HG03280 (cell line): ENCODE measurements around the gene BANP.
"Not testable (repeated sequence)": the region's sequence is repeated elsewhere in the genome, so short reads cannot be mapped to it uniquely, and the experiment has no call there.

Experiments used
- ATAC-seq: cut with Tn5 transposase; IDR thresholded peaks from one replicate; pipeline ENCODE4 v1.9.1; 2021; ENCODE audit warnings: mild to moderate bottlenecking, moderate library complexity; ENCODE audit not compliant: unreplicated experiment

BANP gene

GRCh38 chr16:87990254-87990653 lies 39.0 kb downstream of the BANP start:
- not testable (repeated sequence) for ATAC-seq

- not testable (repeated sequence) for ATAC-seq
These were observed 40.9 kb downstream of the BANP start for GRCh38 chr16:87992142-87992541.

- ATAC-seq = no peak
These were observed 42.7 kb downstream of the BANP start for GRCh38 chr16:87993901-87994300.

- no peak for ATAC-seq
These were observed 44.4 kb downstream of the BANP start for GRCh38 chr16:87995644-87996043.

GRCh38 chr16:87996962-87997880 lies 46.0 kb downstream of the BANP start:
- no peak for ATAC-seq

- ATAC-seq = not testable (repeated sequence)
These were observed 47.1 kb downstream of the BANP start for GRCh38 chr16:87998184-87998793.

GRCh38 chr16:87998992-87999391 lies 47.8 kb downstream of the BANP start:
- ATAC-seq = not testable (repeated sequence)

GRCh38 chr16:88002211-88002610 lies 51.0 kb downstream of the BANP start:
- ATAC-seq = no peak

- ATAC-seq = no peak
These were observed 51.5 kb downstream of the BANP start for GRCh38 chr16:88002749-88003148.

- no peak for ATAC-seq
These were observed 52.1 kb downstream of the BANP start for GRCh38 chr16:88003316-88003715.

GRCh38 chr16:88003736-88004135 lies 52.5 kb downstream of the BANP start:
- ATAC-seq = no peak

GRCh38 chr16:88004391-88004790 lies 53.2 kb downstream of the BANP start:
- ATAC-seq = no peak

- no peak for ATAC-seq
These were observed 53.9 kb downstream of the BANP start for GRCh38 chr16:88005181-88005581.

GRCh38 chr16:88005968-88006367 lies 54.7 kb downstream of the BANP start:
- no peak for ATAC-seq

GRCh38 chr16:88007321-88007731 lies 56.1 kb downstream of the BANP start:
- no peak for ATAC-seq

GRCh38 chr16:88008840-88009239 lies 57.6 kb downstream of the BANP start:
- ATAC-seq = no peak

- ATAC-seq = no peak
These were observed 58.5 kb downstream of the BANP start for GRCh38 chr16:88009563-88010342.

- no peak for ATAC-seq
These were observed 59.2 kb downstream of the BANP start for GRCh38 chr16:88010343-88010967.

GRCh38 chr16:88010968-88011483 lies 59.8 kb downstream of the BANP start:
- ATAC-seq = no peak

GRCh38 chr16:88012360-88012759 lies 61.1 kb downstream of the BANP start:
- no peak for ATAC-seq
